GM19372 (cell line): ENCODE measurements around the gene HYAL3.
"Not testable (repeated sequence)": the region's sequence is repeated elsewhere in the genome, so short reads cannot be mapped to it uniquely, and the experiment has no call there.

ENCODE experiments used
- ATAC-seq: cut with Tn5 transposase; IDR thresholded peaks from one replicate; pipeline ENCODE4 v1.9.1; 2021; ENCODE audit warnings: mild to moderate bottlenecking, low read depth, moderate library complexity; ENCODE audit not compliant: unreplicated experiment

HYAL3 gene

DNA sequence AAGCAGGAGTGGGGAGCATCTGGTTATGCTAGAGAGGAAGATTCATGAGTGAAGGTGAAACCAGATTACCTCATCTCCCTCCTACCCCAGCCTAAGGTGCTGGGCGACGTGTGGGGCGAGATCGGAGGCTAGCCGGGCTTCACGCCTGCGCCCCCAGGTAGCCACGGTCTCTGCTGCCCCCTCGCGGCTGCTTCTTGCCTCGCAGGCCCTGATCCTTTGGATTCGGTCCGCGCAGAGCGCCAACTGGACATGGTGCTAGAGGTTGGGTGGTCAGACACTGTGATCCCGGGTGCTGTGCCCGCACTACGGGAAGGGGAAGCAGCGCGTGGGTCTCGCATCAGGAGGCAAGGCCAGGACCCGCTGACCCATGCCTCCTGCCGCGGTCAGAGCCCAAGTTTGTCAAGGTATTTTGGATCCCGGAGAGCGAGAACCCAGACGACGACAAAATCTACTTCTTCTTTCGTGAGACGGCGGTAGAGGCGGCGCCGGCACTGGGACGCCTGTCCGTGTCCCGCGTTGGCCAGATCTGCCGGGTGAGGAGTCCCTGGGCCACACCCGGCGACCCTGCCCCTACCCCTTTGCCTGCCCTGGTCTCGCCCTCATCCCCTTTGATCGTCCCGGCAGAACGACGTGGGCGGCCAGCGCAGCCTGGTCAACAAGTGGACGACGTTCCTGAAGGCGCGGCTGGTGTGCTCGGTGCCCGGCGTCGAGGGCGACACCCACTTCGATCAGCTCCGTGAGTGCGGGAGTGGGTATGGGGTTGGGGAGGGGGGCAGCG, 26.1 kb downstream of the HYAL3 start:
- peak; percentile 84 for ATAC-seq

GRCh38 chr3:50272538-50272910, 26.7 kb downstream of the HYAL3 start:
- not testable (repeated sequence) for ATAC-seq

DNA sequence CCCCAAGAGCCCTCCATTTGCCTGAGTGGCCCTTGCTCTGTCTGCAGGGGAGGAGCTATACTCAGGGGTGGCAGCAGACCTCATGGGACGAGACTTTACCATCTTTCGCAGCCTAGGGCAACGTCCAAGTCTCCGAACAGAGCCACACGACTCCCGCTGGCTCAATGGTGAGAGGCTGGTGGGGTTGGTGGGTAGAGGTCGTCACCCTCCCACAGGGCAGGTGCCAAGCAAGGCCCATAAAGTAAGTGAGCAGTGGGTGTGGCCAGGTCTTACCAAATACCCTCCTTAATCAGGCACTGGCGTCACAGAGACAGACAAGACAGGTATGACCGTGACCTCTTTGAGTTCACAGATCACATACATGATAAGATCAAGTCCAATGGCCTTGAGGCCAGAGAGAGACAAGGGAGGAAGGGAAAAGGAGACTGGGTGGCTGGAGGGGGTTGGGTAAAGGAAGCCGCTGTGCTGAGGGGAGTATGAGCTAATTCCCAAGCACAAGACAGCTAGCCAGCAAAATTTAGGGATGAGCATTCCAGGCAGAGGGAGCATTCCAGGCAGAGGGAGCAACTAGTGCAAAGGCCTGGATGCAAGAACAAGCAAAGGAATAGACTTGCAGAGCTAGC, 27.8 kb downstream of the HYAL3 start:
- no peak for ATAC-seq

DNA sequence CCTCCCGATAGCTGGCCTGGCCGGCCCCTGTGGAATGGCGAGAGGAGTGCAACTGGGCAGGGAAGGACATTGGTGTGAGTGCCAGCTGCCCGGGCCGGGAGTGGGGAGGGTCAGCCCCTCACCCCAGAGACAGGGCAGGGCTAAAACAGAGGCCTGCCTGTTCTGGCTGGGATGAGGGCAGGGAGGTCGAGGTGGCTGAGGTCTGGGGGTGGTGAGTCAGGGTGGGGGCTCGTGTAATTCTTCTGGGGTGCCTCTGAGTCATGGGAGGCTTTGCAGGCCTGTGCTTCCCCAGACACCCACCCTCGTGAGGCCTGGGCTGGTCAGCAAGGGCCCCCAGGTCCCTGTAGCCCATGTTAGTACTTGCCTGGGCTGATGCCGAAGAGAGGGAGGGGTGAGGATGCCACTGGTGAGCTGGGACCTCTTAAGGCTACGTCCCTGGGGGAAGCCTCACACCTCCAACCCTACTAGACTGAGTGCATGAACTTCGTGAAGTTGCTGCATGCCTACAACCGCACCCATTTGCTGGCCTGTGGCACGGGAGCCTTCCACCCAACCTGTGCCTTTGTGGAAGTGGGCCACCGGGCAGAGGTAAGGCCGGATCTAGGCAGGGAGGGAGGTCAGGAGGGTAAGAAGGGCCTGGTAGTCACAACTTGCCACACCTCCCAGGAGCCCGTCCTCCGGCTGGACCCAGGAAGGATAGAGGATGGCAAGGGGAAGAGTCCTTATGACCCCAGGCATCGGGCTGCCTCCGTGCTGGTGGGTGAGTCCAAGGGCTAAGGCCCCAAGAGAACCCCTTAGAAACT, 28.6 kb downstream of the HYAL3 start:
- no peak for ATAC-seq

DNA sequence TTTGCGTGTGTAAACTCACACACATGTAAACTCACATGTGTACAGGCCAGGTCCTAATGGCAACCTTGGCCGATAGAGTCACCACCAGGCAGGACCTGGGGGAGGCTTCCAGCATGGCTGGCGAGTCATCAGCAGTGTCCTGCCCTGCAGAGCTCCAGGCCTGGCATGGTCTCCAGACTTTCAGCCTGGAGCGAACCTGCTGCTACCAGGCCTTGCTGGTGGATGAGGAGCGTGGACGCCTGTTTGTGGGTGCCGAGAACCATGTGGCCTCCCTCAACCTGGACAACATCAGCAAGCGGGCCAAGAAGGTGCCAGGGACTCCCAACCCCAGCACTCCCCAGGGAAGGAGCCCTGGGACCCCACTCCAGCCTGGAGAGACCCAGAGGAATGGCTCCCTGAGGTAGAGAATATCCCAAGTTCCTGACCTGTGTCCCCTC, 29.2 kb downstream of the HYAL3 start:
- no peak for ATAC-seq

- no peak for ATAC-seq
Measured at GRCh38 chr3:50269460-50269859, 29.7 kb downstream of the HYAL3 start.

DNA sequence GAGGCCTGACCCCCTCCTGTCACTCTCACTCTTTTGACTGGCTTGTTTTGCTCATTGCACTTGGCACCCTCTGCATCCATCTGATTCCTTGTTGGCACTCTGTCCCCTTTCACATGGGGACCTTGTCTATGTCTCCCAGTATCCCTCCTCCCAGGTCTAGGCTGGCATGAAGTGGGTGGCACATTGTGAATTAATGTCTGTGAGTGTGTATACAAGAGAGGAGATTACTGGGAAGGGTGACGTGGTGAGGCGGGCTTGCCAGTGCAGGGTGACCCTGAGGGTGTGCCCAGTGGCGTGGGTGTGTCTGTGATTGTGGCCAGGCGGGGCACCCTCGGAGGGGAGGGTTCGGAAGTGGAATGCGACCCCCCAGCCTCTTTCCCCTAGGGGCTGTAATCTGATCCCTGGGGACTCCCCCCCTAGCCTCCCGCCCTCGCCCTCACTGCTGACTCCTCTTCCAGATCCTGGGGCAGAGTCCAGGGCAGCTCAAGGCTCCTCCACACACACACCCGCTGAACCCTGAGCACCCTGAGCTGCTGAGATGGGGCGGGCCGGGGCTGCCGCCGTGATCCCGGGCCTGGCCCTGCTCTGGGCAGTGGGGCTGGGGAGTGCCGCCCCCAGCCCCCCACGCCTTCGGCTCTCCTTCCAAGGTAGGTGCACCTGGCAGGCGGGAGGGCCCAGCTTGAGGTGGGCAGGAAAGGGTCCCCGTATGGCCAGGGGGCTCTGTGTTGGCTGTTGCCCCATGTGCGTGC, 30.3 kb downstream of the HYAL3 start, which contains the start of gene SEMA3B:
Gene SEMA3B, plus strand, starts transcription at position 445 of the 749 bp plus-strand sequence. Its CDS starts 94 bp downstream, at position 539.
- ATAC-seq = no peak

- ATAC-seq = no peak
Measured at GRCh38 chr3:50268276-50268675, 30.9 kb downstream of the HYAL3 start.

DNA sequence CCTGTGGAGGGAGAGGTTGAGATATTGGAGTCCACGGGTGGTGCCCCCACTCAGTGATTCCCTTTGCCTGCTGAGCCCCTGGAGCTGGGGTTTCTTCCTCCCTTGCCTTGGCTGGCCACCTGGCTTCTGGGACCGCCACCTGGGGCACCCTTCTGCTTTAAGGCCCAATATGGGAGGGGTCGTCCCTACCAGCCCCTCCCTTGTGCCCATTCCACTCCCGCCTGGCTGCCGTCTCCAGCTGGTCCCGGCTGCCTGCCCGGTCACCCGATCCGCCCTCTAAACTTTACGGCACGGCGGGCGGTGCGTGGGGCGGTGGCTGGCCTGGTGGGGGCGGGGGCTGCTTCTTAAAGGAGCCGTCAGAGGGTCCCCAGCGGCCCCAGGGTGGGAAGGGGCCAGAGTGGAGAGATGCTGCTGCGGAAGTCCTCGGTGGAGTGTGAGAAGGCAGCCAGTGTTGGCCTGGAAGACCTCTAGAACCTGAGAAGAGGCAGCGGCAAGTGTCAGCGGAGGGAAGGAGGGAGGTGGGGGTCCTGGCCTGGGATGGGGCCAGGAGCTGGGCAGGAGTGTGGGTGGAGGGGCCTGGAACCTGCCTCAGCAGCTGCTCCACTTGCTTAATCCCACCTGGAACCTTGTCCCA, 31.8 kb downstream of the HYAL3 start:
- ATAC-seq = no peak

GRCh38 chr3:50266836-50267235, 32.4 kb downstream of the HYAL3 start:
- ATAC-seq = no peak

DNA sequence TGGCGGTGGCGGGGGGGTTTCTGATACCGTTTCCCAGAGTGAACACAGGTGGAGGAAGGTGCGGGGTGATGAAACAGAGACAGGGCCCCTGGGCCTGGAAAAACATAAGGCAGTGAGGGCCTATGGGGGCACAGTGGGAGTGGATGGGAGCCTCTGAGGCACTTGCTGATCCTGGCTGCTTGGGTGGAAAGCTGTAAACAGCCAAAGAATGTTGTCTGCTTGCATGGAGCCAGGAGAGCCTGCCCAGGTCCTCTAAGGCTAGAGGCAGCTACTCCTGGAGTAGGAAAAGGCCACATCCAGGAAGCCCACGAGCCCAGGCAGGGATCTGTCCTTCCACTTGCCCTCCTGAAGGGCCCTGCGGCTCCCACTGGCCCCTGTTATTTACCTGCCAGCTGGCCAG, 33.2 kb downstream of the HYAL3 start:
- ATAC-seq = no peak

DNA sequence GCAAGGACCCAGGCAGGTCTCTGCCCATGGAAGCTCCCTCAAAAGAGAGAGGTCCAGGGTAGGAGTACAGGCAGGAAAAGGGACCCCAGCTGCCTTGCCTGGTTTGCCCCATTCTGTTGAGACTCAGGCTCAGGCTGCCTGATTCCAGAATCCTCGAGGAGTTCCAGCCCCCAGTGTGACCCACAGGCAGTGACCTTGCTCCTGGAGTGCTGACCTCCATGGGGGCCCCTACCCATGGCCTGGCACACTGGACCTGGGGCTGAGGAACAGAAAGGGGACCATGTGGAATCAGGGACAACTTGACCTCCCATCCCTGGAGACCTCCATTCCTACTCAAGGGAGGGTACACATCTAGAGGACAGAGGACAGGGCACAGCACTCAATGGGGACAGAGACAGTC, 33.6 kb downstream of the HYAL3 start:
- ATAC-seq = no peak

- ATAC-seq = no peak
Measured at GRCh38 chr3:50264964-50265485, 34.2 kb downstream of the HYAL3 start.

GRCh38 chr3:50264383-50264963, 34.7 kb downstream of the HYAL3 start:
- ATAC-seq = no peak

DNA sequence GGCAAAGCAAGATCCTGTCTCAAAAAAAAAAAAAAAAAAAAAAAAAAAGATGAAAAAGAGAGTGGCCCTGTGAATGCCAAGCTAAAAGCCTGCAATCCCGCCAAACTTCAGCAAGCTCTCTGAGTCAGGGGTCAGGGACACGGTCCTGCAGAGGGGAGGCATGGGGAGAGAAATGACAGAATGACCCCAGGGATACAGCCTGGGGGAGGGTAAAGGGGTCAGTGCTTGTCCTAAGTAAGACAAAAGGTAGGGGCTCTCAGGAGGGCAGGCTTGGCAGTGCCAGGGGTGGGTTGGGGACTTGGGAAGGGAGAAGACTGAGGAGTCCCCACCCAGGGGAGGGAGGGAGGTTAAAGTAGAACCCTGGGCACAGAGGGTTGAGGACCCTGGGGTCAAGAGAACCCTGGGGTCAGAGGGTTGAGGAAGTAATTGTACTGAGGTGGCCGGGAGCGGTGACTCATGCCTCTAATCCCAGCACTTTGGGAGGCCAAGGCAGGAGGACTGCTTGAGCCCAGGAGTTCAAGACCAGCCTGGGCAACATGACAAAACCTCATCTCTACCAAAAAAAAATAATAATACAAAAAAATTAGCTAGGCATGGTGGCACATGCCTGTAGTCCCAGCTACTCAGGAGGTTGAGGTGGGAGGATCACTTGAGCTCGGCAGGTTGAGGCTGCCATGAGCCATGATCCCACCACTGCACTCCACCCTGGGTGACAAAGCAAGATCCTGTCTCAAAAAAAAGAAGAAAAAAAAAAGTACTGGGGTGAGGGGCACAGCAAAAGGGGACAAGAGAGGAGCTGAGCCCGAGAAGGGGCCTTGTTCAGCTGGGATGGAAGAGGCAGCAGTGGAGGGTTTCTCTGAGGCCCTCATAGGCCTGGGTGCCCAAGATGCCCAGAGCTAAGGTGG, 35.5 kb downstream of the HYAL3 start:
- ATAC-seq = no peak

GRCh38 chr3:50262778-50263177, 36.4 kb downstream of the HYAL3 start:
- no peak for ATAC-seq

DNA sequence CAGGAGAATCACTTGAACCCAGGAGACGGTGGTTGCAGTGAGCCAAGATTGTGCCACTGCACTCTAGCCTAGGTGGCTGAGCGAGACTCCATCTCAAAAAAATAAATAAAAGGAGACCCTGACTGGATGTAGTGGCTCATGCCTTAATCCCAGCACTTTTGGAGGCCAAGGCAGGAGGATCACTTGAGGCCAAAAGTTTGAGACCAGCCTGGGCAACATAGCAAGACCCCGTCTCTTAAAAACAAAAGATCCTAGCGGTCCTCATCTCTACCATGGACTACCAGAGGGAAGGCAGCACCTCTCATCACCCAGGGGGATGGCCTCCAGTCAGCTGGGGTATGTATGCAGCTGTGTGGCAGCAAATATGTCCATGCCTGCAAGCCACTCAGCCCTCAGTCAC, 37.0 kb downstream of the HYAL3 start:
- ATAC-seq = not testable (repeated sequence)

DNA sequence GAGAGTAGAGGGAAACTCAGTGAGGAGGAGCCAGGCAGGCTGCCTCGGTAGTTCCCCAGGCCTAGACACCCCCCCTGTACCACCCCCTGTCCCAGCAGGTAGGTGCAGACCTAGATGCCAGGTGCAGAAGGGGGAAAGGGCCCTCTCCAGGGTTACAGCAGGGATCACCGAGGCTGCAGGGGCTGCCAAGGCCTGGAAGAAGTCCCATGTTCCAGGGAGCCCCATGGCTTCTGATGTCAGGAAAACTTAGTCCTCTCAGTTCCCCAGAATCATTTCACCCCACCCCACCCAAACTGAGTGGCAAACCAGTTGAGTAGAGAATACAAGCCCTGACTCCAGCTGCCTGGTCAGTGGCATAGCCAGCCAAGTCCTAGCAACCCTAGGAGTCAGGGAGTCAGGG, 37.7 kb downstream of the HYAL3 start:
- ATAC-seq = no peak
